Sigmoid colon (tissue), 4 donors: ENCODE data around the gene MYOZ2.

Experiments
- POLR2A ChIP-seq, 2 donors: fragments of 450-650 bp; IDR thresholded peaks; one replicate each; pipeline ENCODE4 v1.6.1; 2016; ENCODE audit warnings: antibody characterized with exemption in 2 of 2, mild to moderate bottlenecking in 2 of 2, moderate library complexity in 2 of 2
- POLR2AphosphoS5 ChIP-seq, 4 donors: sonication (generic); formaldehyde crosslinking; IDR thresholded peaks; one replicate each; pipeline ENCODE4 v1.6.1; 2017; ENCODE audit warnings: antibody characterized with exemption in 4 of 4

- no peak for TF ChIP-seq POLR2A (IDR thresholded peaks at IDR 0.05)
- no peak for TF ChIP-seq POLR2AphosphoS5 (IDR thresholded peaks at IDR 0.05)
Measured at GRCh38 chr4:119190354-119190753, 54.7 kb downstream of the MYOZ2 start.
